Measurements from ENCODE around the gene CIAO3.

Gene CIAO3

GRCh38 chr16:760545-761343 is 19.9 kb upstream of the CIAO3 start, which contains the start of gene MSLN:
Gene MSLN, plus strand, starts transcription at chr16:760734. Its CDS starts 1,947 bp downstream, at chr16:762681.
- CTCF ChIA-PET = no interaction called here

GRCh38 chr16:760065-760464 is 19.3 kb upstream of the CIAO3 start:
- TF ChIP-seq NFRKB (IDR thresholded peaks at IDR 0.05) (no peak), TARDBP (IDR thresholded peaks at IDR 0.05) (no peak), SUZ12 (IDR thresholded peaks at IDR 0.05) (no peak), FOXA1 (IDR thresholded peaks at IDR 0.05) (no peak), BHLHE40 (IDR thresholded peaks at IDR 0.05; ENCODE audit: borderline replicate concordance) (no peak), ZNF384 (IDR thresholded peaks at IDR 0.05) (no peak), PKNOX1 (IDR thresholded peaks at IDR 0.05) (no peak), HDGF (IDR thresholded peaks at IDR 0.05; ENCODE audit: borderline replicate concordance) (no peak), ELF4 (IDR thresholded peaks at IDR 0.05) (no peak), CTBP1 (IDR thresholded peaks at IDR 0.05; ENCODE audit: borderline replicate concordance) (no peak)
- ChIA-PET CTCF (no interaction called here), POLR2A (interaction anchor here (0.6 to 2.0 kb wide), 3 partner anchors 10 to 39 kb away, joined by 3 to 5 read pairs (median 4); partner anchors contain the start of gene ANTKMT)
- no peak for DNase-seq (ENCODE audit: extremely low spot score)

More at GRCh38 chr16:760545-761343, 19.9 kb upstream of the CIAO3 start, which contains the start of gene MSLN:
- TF ChIP-seq ELF4 (IDR thresholded peaks at IDR 0.05) (no peak), L3MBTL2 (conservative IDR thresholded peaks at IDR 0.05) (no peak), FOXM1 (IDR thresholded peaks at IDR 0.05; ENCODE audit: borderline replicate concordance) (no peak), FOXA1 (IDR thresholded peaks at IDR 0.05) (no peak), PKNOX1 (IDR thresholded peaks at IDR 0.05) (no peak), NFRKB (IDR thresholded peaks at IDR 0.05) (no peak), CTBP1 (IDR thresholded peaks at IDR 0.05; ENCODE audit: borderline replicate concordance) (no peak), FOXK2 (IDR thresholded peaks at IDR 0.05) (no peak), BHLHE40 (IDR thresholded peaks at IDR 0.05; ENCODE audit: borderline replicate concordance) (no peak), HDGF (IDR thresholded peaks at IDR 0.05; ENCODE audit: borderline replicate concordance) (no peak), LEF1 (IDR thresholded peaks at IDR 0.05; ENCODE audit: borderline replicate concordance) (no peak), SUZ12 (IDR thresholded peaks at IDR 0.05) (no peak), SP1 (IDR thresholded peaks at IDR 0.05) (no peak), TARDBP (IDR thresholded peaks at IDR 0.05) (no peak), ZNF384 (IDR thresholded peaks at IDR 0.05) (no peak), ARNT (IDR thresholded peaks at IDR 0.05) (no peak)
- POLR2A ChIA-PET = interaction anchor here (1.3 to 2.0 kb wide), 3 partner anchors 11 to 39 kb away, joined by 4 to 5 read pairs (median 4); partner anchors contain the start of genes ANTKMT and CIAO3
- DNase-seq (ENCODE audit: extremely low spot score) = no peak

- DNase-seq (ENCODE audit: extremely low spot score) = no peak
- CTCF ChIA-PET = interaction anchor here (0.6 kb wide), 1 partner anchor 148 kb away, joined by 3 read pairs; no protein-coding TSS in a partner anchor
- POLR2A ChIA-PET = interaction anchor here (1.9 to 2.0 kb wide), 2 partner anchors 10 to 38 kb away, joined by 4 to 5 read pairs; partner anchors contain the start of gene ANTKMT
- TF ChIP-seq ZNF384 (IDR thresholded peaks at IDR 0.05) (no peak), FOXK2 (IDR thresholded peaks at IDR 0.05) (no peak), ELF4 (IDR thresholded peaks at IDR 0.05) (no peak), LEF1 (IDR thresholded peaks at IDR 0.05; ENCODE audit: borderline replicate concordance) (no peak), BHLHE40 (IDR thresholded peaks at IDR 0.05; ENCODE audit: borderline replicate concordance) (no peak), SUZ12 (IDR thresholded peaks at IDR 0.05) (no peak), FOXM1 (IDR thresholded peaks at IDR 0.05; ENCODE audit: borderline replicate concordance) (no peak), ARNT (IDR thresholded peaks at IDR 0.05) (no peak), SP1 (IDR thresholded peaks at IDR 0.05) (no peak), CTBP1 (IDR thresholded peaks at IDR 0.05; ENCODE audit: borderline replicate concordance) (no peak), L3MBTL2 (conservative IDR thresholded peaks at IDR 0.05) (no peak), TARDBP (IDR thresholded peaks at IDR 0.05) (no peak), HDGF (IDR thresholded peaks at IDR 0.05; ENCODE audit: borderline replicate concordance) (no peak), FOXA1 (IDR thresholded peaks at IDR 0.05) (no peak), NFRKB (IDR thresholded peaks at IDR 0.05) (no peak), PKNOX1 (IDR thresholded peaks at IDR 0.05) (no peak)
Measured at GRCh38 chr16:759110-759910, 18.5 kb upstream of the CIAO3 start.

- ChIA-PET CTCF (interaction anchor here (0.7 kb wide), 1 partner anchor 30 kb away, joined by 3 read pairs; no protein-coding TSS in a partner anchor), POLR2A (interaction anchor here (1.1 kb wide), 1 partner anchor 15 kb away, joined by 3 read pairs; the partner anchor contains the start of gene CIAO3)
- no peak for DNase-seq (ENCODE audit: extremely low spot score)
- TF ChIP-seq CTBP1 (IDR thresholded peaks at IDR 0.05; ENCODE audit: borderline replicate concordance) (no peak), SUZ12 (IDR thresholded peaks at IDR 0.05) (no peak), BHLHE40 (IDR thresholded peaks at IDR 0.05; ENCODE audit: borderline replicate concordance) (no peak), TARDBP (IDR thresholded peaks at IDR 0.05) (no peak), FOXM1 (IDR thresholded peaks at IDR 0.05; ENCODE audit: borderline replicate concordance) (no peak), ARNT (IDR thresholded peaks at IDR 0.05) (no peak), SP1 (IDR thresholded peaks at IDR 0.05) (no peak), FOXK2 (IDR thresholded peaks at IDR 0.05) (no peak), ELF4 (IDR thresholded peaks at IDR 0.05) (no peak), L3MBTL2 (conservative IDR thresholded peaks at IDR 0.05) (no peak), NFRKB (IDR thresholded peaks at IDR 0.05) (no peak), FOXA1 (IDR thresholded peaks at IDR 0.05) (no peak), PKNOX1 (IDR thresholded peaks at IDR 0.05) (no peak), HDGF (IDR thresholded peaks at IDR 0.05; ENCODE audit: borderline replicate concordance) (no peak), ZNF384 (IDR thresholded peaks at IDR 0.05) (no peak), LEF1 (IDR thresholded peaks at IDR 0.05; ENCODE audit: borderline replicate concordance) (no peak)
Measured at GRCh38 chr16:756428-756827, 15.6 kb upstream of the CIAO3 start.
